Upper lobe of right lung (tissue), 1 donor: ENCODE results near the gene RETN. TPM values are rescaled to one million over a fixed set of nuclear protein-coding genes. Genes with fewer than 3 reads are reported as not detected.
A peak's percentile ranks its signal among the peaks of the same experiment; 100 is the strongest.

Experiments
- ATAC-seq: fragments of 200-7000 bp; cut with Tn5 transposase; one replicate; pipeline ENCODE4 v1.9.1; 2020; ENCODE audit warnings: mild to moderate bottlenecking, moderate library complexity
- DNase-seq: peaks from one replicate; pipeline ENCODE4 v3.0.0-alpha.2; 2020
- H3K27ac ChIP-seq: fragments of 200-600 bp; one replicate; pipeline ENCODE4 v1.8.0; 2022
- H3K27me3 ChIP-seq: fragments of 200-600 bp; one replicate; pipeline ENCODE4 v1.8.0; 2022; ENCODE audit warnings: mild to moderate bottlenecking
- H3K36me3 ChIP-seq: fragments of 200-600 bp; one replicate; pipeline ENCODE4 v1.8.0; 2022
- H3K4me1 ChIP-seq: fragments of 200-600 bp; one replicate; pipeline ENCODE4 v1.8.0; 2022
- H3K4me3 ChIP-seq: fragments of 200-600 bp; one replicate; pipeline ENCODE4 v1.8.0; 2022; ENCODE audit warnings: mild to moderate bottlenecking
- H3K9me3 ChIP-seq: fragments of 200-600 bp; one replicate; pipeline ENCODE4 v1.8.0; 2022
- intact Hi-C: fragments of 100-400 bp; cut with DNase I; formaldehyde crosslinking; loops from one replicate; pipeline ENCODE4 v1.11.0; 2022
- long read RNA-seq: library from polyadenylated mRNA; unstranded; transcript quantifications from one replicate; pipeline ENCODE4 v2.0.0, GENCODE V29; 2021
- total RNA-seq: library from RNA; stranded (reverse); fragmentation: NEBNext Ultra II Directional; extraction: Animal tissue kit (Norgen Biotek cat#: 25700); gene quantifications from one replicate; pipeline ENCODE4 v1.2.1, GENCODE V29; 2021
- TF ChIP-seq, protein P1 (sequence below): fragments of 200-600 bp; IDR thresholded peaks from one replicate; pipeline ENCODE4 v1.8.0; 2022; ENCODE audit warnings: antibody characterized with exemption
- donor health status: DM: no; HTN: yes; CAD: no; lungs with severe emphysema.

The RETN gene, protein sequence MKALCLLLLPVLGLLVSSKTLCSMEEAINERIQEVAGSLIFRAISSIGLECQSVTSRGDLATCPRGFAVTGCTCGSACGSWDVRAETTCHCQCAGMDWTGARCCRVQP
- total RNA-seq: 12.5 TPM
- long read RNA-seq, transcript RETN-201 (4 exons, 520 nt): major isoform, 6 of 6 reads
- long read RNA-seq, partial matches to known transcripts: 0 of 6 reads
- long read RNA-seq, other reads (novel, unspliced or antisense): 0 of 6 reads

DNA sequence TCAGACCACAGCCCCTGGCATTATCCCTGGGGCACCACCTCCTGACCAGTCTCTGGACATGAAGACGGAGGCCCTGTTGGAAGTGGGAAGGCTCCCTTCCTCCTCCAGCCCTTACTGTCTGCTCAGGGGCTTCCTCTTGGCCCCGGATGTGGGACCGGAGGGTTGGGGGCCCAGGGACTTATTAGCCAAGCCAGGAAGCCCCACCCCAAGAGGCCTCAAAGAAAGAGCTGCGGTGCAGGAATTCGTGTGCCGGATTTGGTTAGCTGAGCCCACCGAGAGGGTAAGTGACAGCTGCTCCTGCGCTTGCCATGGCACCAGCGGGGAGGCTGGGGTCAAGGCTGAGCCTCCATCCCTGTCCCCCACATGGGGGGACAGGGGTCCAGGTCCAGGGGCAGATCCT, at the start of gene RETN:
Gene RETN (plus strand): TSS at position 208 of the 400 bp plus-strand sequence. CDS start 278 bp downstream, outside the sequence.
- TF ChIP-seq, protein P1, sequence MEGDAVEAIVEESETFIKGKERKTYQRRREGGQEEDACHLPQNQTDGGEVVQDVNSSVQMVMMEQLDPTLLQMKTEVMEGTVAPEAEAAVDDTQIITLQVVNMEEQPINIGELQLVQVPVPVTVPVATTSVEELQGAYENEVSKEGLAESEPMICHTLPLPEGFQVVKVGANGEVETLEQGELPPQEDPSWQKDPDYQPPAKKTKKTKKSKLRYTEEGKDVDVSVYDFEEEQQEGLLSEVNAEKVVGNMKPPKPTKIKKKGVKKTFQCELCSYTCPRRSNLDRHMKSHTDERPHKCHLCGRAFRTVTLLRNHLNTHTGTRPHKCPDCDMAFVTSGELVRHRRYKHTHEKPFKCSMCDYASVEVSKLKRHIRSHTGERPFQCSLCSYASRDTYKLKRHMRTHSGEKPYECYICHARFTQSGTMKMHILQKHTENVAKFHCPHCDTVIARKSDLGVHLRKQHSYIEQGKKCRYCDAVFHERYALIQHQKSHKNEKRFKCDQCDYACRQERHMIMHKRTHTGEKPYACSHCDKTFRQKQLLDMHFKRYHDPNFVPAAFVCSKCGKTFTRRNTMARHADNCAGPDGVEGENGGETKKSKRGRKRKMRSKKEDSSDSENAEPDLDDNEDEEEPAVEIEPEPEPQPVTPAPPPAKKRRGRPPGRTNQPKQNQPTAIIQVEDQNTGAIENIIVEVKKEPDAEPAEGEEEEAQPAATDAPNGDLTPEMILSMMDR: no peak
- peak; percentile 8 for ATAC-seq
- intact Hi-C loops: no loop called here
- DNase-seq: no peak
- Histone ChIP-seq H3K4me1 (no peaks in the 10 kb centered on the region), H3K36me3 (no peaks in the 10 kb centered on the region), H3K9me3 (no peaks in the 10 kb centered on the region), H3K27me3 (peaks cover 22% of the 10 kb centered on the region), H3K27ac (no peak within 1 kb of the TSS), H3K4me3 (no peak within 1 kb of the TSS)

DNA sequence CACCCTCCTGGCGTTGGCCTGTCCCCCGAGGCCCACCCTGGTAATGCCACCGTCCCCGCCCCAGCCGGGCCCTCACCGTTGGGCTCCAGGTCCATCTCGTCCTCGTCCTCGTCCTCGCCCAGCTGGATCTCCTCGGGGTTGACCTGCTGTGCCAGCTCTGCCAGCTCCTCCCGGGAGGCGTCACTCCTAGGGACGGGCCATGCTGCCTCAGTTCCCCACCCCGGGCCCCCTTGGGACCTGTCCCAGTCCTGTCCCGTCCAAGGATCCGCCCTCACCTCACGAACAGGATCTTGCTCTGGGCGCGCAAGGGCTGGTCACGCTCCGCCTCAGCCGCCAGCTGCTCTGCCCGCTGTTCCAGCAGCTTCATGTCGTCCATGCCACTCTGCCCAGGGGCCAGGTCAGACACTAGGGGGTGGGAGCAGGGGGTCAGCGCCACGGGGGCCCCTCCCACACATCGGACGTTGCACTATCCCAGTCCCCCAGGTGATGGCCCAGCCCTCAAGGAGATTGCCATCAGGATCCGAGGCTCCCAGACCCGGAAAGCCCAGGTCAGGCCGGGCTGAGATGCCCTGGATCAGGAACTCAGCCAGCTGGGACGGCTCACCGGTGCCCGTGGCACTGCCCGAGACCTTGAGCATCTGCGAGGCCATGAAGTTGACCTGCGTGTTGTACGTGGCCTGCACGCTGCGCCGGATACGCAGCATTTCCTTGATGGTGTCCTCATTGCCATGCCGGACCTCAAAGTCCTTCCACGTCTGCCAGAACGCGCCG, 49.0 kb upstream of the RETN start:
- H3K36me3 ChIP-seq: peaks cover 63% of the 10 kb centered on the region
- no peak overlapping the region for H3K4me3 ChIP-seq
- intact Hi-C loops: no loop called here
- H3K27ac ChIP-seq: peak overlapping the region; percentile 83
- TF ChIP-seq, protein P1: no peak
- H3K4me1 ChIP-seq: peaks cover 8% of the 10 kb centered on the region
- H3K27me3 ChIP-seq: no peaks in the 10 kb centered on the region
- no peak for DNase-seq
- ATAC-seq: no peak
- no peaks in the 10 kb centered on the region for H3K9me3 ChIP-seq

DNA sequence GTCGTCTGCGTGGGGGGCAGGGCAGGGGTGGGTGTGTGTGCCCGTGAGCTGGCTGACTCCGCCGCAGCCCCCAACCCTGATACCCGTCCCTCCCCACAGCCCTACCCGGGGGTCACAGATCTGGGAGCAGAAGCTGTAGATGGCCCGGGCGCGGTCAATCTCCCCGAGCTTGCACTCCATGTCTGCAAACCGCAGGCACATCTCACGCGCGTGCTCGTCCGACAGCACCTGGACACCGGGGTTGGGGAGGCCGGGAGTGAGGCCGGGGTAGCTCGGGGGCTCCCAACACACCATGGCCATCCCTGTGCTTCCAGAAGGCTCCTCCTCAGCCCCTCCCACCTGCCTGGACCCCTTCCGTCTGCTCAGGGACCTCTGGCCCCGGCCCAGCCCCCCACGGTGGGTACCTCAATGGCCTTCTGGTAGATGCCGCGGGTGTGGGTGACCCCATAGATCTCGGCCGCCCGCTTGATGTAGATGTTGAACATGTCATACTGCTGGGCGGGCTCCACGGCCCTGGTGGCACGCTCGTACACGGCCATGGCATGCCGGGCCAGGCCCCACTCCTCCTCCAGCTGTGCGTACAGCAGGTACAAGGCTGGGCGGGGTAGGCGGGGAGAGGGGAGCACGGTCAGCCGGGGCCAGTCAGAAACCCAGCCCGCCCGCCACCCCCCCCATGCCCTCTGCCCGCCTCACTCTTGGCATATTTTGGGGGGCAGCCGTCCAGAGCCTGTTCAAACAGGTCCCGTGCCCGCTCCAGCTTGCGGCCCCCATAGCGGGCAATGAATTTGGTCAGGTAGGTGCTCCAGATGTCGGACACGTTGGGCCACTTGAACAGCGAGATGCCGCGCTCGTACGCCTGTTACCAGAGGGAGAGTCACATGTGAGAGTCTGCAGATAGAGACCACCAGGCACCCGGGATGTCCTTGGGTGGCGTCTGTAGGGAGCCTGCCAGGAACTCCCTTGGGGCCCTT, 48.1 kb upstream of the RETN start:
- H3K4me1 ChIP-seq: peaks cover 8% of the 10 kb centered on the region
- H3K4me3 ChIP-seq: no peak overlapping the region
- ATAC-seq (no peak), DNase-seq (peak; percentile 68)
- H3K27me3 ChIP-seq: no peaks in the 10 kb centered on the region
- TF ChIP-seq, protein P1: no peak
- H3K36me3 ChIP-seq: peaks cover 72% of the 10 kb centered on the region
- intact Hi-C loops: no loop called here
- H3K9me3 ChIP-seq: no peaks in the 10 kb centered on the region
- H3K27ac ChIP-seq: peak overlapping the region; percentile 83

DNA sequence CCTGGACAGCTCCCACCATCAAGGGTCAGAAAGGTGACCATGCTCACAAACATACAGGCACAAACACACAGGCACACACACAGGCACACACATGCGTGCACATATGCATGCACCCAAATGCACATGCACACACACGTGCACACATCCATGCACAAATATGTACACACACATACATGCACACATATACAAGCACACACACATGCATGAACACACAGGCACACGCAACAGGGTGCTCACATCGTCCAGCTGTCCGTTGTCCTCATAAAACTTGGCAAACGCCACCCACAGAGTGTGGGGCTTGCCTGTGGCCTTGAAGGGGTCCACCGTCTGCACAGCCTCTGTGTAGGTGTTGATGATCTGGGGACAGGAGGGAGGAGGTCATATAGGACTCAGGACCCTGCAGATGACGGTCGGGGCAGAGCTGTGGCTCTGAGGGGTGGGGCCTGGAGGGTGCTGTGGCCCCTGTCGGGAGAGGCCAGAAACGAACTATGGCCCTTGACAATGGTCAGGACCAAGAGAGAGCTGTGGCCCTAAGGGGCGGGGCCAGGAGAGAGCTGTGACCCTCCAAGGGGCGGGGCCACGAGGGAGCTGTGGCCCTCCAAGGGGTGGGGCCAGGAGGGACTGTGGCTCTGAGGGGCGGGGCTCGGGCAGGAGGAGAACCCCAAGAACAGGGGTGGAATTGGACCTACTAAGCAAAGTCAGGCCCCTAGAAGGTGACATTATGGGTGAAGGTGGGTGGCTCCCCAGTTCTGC, 45.7 kb upstream of the RETN start:
- TF ChIP-seq, protein P1: no peak
- intact Hi-C loops: no loop called here
- Histone ChIP-seq H3K4me1 (peaks cover 4% of the 10 kb centered on the region), H3K27ac (no peak overlapping the region), H3K27me3 (no peaks in the 10 kb centered on the region), H3K9me3 (no peaks in the 10 kb centered on the region), H3K4me3 (no peak overlapping the region), H3K36me3 (peaks cover 82% of the 10 kb centered on the region)
- ATAC-seq (no peak), DNase-seq (no peak)
